Measurements from ENCODE around the gene DGKQ. TPM values are rescaled to one million over a fixed set of nuclear protein-coding genes. Genes with fewer than 3 reads are reported as not detected.

DGKQ gene, protein sequence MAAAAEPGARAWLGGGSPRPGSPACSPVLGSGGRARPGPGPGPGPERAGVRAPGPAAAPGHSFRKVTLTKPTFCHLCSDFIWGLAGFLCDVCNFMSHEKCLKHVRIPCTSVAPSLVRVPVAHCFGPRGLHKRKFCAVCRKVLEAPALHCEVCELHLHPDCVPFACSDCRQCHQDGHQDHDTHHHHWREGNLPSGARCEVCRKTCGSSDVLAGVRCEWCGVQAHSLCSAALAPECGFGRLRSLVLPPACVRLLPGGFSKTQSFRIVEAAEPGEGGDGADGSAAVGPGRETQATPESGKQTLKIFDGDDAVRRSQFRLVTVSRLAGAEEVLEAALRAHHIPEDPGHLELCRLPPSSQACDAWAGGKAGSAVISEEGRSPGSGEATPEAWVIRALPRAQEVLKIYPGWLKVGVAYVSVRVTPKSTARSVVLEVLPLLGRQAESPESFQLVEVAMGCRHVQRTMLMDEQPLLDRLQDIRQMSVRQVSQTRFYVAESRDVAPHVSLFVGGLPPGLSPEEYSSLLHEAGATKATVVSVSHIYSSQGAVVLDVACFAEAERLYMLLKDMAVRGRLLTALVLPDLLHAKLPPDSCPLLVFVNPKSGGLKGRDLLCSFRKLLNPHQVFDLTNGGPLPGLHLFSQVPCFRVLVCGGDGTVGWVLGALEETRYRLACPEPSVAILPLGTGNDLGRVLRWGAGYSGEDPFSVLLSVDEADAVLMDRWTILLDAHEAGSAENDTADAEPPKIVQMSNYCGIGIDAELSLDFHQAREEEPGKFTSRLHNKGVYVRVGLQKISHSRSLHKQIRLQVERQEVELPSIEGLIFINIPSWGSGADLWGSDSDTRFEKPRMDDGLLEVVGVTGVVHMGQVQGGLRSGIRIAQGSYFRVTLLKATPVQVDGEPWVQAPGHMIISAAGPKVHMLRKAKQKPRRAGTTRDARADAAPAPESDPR
- 10.8 and 14.3 TPM in 2 replicates for total RNA-seq

DNA sequence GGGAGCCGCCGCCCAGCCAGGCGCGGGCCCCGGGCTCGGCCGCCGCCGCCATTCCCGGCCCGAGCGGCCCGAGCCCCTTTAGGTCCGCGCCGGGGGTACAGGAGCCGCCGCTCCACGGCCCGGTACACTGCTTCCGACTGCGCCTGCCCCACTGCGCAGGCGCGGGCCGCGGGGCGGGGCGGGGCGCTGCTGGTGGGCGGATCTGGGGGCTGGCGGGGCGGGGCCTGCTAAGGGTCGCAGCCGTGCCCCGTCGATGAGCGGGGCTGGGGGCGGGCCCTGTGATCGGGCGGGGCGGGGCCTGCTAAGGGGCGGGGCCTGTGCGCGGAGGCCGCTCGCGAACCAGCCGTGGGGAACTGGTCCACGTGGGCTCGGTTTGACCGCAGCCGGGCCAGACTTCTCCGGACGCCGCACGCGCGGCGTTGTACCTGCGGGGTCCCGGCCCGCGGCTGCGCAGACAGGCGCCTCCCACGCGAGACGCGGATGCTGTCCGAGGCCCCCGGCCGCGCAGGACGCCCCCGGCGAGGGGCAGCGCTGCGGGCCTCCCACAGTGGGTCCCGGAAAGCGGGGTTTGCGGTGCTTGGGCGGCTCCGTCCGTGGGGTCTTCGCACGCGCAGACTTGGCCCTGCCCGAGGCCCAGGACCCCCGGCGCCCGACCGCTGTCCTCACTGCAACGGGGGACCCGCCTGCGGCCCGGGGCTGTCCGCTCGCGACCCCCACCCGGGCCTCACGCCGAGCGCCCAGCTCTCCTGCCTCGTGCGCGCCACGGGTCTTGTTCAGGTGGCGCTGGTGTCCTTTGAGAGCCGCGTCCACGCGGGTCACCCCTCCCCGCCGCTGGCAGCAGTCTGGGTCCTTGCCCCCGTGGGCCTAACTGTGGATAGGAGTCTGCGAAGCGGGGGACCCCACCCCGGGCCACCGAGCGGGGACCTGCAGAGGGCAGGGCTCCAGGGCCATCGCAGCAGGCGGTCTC, at the start of gene DGKQ:
Gene DGKQ (minus strand): TSS at position 139 of the 967 bp plus-strand sequence. CDS start 87 bp downstream, at position 52.

DNA sequence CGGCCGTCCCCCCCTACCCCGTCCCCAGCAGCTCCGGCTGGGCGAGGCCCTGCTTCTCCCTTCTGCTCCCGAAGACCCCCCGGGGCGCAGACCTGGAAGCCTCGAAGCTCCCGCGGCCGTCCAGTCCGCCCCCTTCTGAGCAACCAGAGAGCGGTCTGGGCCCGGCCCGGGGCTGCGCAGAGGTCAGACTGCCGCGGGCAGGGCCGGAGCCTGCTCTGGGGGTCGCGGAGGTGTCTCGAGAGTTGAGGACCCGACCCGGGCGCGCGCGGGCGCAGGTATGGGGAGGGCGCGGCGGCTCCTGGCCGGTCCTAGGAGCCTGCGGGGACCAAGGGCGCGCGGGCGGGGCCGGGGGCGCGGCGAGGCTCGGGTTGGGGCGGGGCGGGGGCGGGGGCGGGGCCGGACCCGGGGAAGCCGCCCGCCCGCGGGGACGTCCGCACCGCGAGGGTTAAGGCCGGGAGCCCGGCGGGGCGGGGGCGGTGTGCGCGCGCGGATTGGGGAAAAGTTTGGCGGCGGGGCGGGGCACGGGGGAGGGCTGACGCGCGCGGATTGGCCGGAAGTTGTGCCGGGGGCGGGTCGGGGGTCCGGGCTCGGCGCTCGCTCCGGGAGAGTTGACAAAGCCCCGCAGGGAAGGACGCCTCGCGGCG, 37.8 kb upstream of the DGKQ start, which contains the start of gene FGFRL1:
Gene FGFRL1 (plus strand): TSS at position 605 of the 644 bp plus-strand sequence. CDS start 860 bp downstream, outside the sequence.

DNA sequence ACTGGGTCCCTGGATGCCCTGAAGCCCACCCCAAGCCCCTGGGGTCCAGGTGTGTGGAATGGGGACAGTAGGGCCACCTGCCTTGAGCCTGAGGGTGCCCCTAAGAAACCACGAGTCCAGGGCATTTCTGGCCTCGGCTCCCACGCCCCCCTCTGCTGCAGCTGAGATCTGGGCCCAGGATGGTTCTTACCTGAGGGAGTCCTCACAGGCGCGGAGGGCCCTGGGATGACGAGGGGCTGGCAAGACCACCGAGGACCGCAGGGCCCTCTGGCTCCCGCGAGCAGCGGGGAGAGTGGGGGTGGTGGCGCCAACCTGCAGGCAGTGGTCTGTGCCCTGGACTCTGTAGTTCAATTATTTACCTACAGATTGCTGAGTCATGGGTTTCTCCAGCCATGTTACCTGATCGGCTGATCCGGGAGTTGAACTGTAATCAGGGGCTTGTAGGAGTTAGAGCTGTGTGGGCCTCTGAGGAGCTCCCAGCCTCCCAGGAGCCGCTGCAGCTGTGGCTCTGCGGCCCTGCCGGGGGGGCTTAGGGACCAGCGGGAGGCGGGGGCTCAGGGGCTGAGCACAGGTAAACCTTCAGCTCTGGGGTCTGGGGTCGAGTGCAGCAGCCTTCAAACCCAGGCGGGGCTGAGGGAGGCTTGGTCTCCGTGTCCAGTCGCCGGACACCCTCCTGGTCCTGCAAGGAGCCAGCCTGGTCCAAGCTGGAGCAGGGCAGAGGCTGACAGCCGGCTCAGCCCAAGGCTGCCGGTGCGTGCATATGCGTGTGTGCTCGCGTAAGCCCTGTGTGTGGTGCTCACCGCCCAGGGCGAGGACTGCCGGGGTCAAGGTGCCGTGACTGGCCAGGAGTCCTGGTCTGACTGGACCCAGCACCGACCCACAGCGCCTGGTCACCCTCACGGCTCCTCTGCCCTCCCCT, 20.0 kb upstream of the DGKQ start, which contains the start of gene SLC26A1:
Gene SLC26A1 (minus strand): TSS at position 294 of the 919 bp plus-strand sequence. CDS start 1,701 bp downstream, outside the sequence.

DNA sequence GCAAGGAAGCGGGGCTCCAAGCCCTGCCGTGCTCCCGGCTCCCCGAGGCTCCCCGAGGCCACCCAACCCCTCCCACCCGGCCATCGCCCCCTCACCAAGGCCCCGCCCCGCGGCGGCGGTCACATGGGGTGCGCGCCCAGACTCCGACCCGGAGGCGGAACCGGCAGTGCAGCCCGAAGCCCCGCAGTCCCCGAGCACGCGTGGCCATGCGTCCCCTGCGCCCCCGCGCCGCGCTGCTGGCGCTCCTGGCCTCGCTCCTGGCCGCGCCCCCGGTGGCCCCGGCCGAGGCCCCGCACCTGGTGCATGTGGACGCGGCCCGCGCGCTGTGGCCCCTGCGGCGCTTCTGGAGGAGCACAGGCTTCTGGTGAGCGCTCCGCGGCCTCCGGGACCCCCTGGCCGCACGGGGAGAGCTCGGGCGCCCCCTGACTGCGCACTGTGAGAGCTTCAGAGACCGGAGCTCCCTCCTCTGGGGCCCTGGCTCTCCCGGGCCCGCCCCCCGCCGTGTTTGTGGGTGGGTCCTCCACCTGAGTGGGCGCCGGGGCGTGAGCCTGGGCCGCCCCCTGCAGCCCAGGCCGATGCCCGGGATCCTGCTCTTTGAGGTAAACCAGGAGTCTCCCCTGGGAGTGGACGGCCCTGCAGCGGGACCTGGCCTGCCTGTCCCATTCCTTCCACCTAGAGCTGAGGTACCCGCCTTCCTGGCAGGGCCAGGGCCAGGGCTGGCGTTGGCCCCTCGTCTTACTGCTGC, 13.7 kb upstream of the DGKQ start, which contains the start of gene IDUA:
Gene IDUA (plus strand): TSS at position 166 of the 745 bp plus-strand sequence. CDS start 41 bp downstream, at position 207.

DNA sequence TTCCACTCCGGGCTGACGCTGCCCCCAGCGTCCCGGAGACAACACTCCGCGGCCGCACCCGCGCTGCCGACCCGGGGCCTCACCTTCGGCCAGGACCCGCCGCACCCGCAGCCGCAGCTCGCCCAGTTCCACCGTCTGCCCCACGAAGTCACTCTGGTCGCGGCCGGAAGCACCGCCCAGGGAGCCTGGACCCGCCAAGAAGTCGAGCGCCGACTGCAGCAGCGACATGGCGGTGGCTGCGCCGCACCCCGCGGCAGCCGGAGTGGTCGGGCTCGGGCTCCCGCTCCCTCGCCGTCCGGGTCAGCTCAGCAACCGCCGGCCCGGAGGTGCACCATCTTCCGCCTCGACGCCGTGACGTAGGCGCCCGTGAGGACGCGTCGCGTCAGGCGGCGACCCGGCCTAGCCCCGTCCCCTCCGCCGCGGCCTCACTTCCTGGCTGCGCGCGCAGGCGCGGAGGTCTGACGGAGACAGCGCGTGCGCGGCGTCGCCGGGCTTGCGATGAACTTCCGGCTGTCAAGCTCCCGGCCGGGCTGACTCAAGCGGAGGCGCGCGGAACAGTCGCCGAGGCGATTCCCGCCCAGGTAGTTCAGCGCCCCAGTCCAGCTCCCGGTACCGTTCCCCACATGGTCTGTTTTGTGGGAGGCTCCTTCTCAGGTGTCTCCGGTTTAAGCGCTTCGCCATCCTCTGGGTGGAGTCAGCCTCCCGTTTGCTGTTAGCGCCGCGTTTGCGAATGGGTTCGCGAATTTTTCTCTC, 41.2 kb downstream of the DGKQ start, which contains the start of the genes GAK and TMEM175:
Gene GAK (minus strand): TSS at position 357 of the 753 bp plus-strand sequence. CDS start 129 bp downstream, at position 228.
Gene TMEM175 (plus strand): TSS at position 501 of the 753 bp plus-strand sequence. CDS start 15,280 bp downstream, outside the sequence.

Other genes starting within 250 kb of the DGKQ start
- gene CPLX1, start 147.4 kb downstream of the DGKQ start, total RNA-seq, result 0.16 and 1.8 TPM in 2 replicates
- 98.2 and 116 TPM in 2 replicates for gene GAK, start 41.3 kb downstream of the DGKQ start, total RNA-seq
- gene TMEM175, start 41.1 kb downstream of the DGKQ start, total RNA-seq, result 17.3 and 36.3 TPM in 2 replicates
- 2.0 and 20.7 TPM in 2 replicates for gene IDUA, start 13.5 kb upstream of the DGKQ start, total RNA-seq
- gene SLC26A1, start 19.8 kb upstream of the DGKQ start, total RNA-seq, result 0.16 and 0.51 TPM in 2 replicates
- 60.5 and 72.2 TPM in 2 replicates for gene FGFRL1, start 38.1 kb upstream of the DGKQ start, total RNA-seq
- 1.5 and 3.7 TPM in 2 replicates for gene RNF212, start 140.0 kb upstream of the DGKQ start, total RNA-seq
- gene SPON2, start 199.0 kb upstream of the DGKQ start, total RNA-seq, result 17.1 and 83.5 TPM in 2 replicates